ENCODE measurements around the gene ATP6V1G3.
"Not testable (repeated sequence)": the region's sequence is repeated elsewhere in the genome, so short reads cannot be mapped to it uniquely, and the experiment has no call there.

The ATP6V1G3 gene

GRCh38 chr1:198540580-198540979 is at the start of gene ATP6V1G3:
Gene ATP6V1G3 (minus strand): TSS chr1:198540680. CDS start chr1:198540650, 30 bp downstream.
- DNase-seq: no peak

GRCh38 chr1:198588845-198589244 is 48.4 kb upstream of the ATP6V1G3 start:
- DNase-seq: no peak

- no peak for DNase-seq
These were observed 43.7 kb upstream of the ATP6V1G3 start for GRCh38 chr1:198584163-198584562.

- not testable (repeated sequence) for DNase-seq
These were observed 42.8 kb upstream of the ATP6V1G3 start for GRCh38 chr1:198583209-198583802.

GRCh38 chr1:198577444-198577843 is 37.0 kb upstream of the ATP6V1G3 start:
- no peak for DNase-seq

- DNase-seq: no peak
These were observed 35.5 kb upstream of the ATP6V1G3 start for GRCh38 chr1:198575798-198576641.

GRCh38 chr1:198575292-198575691 is 34.8 kb upstream of the ATP6V1G3 start:
- DNase-seq: no peak

- no peak for DNase-seq
These were observed 33.8 kb upstream of the ATP6V1G3 start for GRCh38 chr1:198574325-198574724.

GRCh38 chr1:198564716-198565115 is 24.2 kb upstream of the ATP6V1G3 start:
- DNase-seq: no peak

- DNase-seq: no peak
These were observed 23.7 kb upstream of the ATP6V1G3 start for GRCh38 chr1:198564157-198564556.

- no peak for DNase-seq
These were observed 23.1 kb upstream of the ATP6V1G3 start for GRCh38 chr1:198563583-198563982.

- DNase-seq: no peak
These were observed 19.7 kb upstream of the ATP6V1G3 start for GRCh38 chr1:198560161-198560560.

- no peak for DNase-seq
These were observed 18.9 kb upstream of the ATP6V1G3 start for GRCh38 chr1:198559362-198559761.

- no peak for DNase-seq
These were observed 17.9 kb upstream of the ATP6V1G3 start for GRCh38 chr1:198558402-198558801.

GRCh38 chr1:198556971-198557370 is 16.5 kb upstream of the ATP6V1G3 start:
- no peak for DNase-seq

- no peak for DNase-seq
These were observed 12.4 kb upstream of the ATP6V1G3 start for GRCh38 chr1:198552668-198553416.

- DNase-seq: no peak
These were observed 10.6 kb upstream of the ATP6V1G3 start for GRCh38 chr1:198550941-198551524.

- no peak for DNase-seq
These were observed 9.4 kb upstream of the ATP6V1G3 start for GRCh38 chr1:198549866-198550265.

GRCh38 chr1:198548890-198549289 is 8.4 kb upstream of the ATP6V1G3 start:
- DNase-seq: no peak

- DNase-seq: no peak
These were observed 4.7 kb upstream of the ATP6V1G3 start for GRCh38 chr1:198545156-198545555.

- no peak for DNase-seq
These were observed 3.8 kb upstream of the ATP6V1G3 start for GRCh38 chr1:198544265-198544664.

- no peak for DNase-seq
These were observed 3.3 kb upstream of the ATP6V1G3 start for GRCh38 chr1:198543670-198544260.

- DNase-seq: no peak
These were observed 2.2 kb upstream of the ATP6V1G3 start for GRCh38 chr1:198542632-198543031.

Data from NCI-H1092 treated with DMSO at 0.1 percent for 48 hours (cell line).